DND-41 (cell line): ENCODE measurements around the gene SRGN.

Source experiments
- ATAC-seq: fragments of 200-7000 bp; cut with Tn5 transposase; 3 replicates; pipeline ENCODE4 v1.9.1; 2021; ENCODE audit warnings: low read depth; ENCODE audit not compliant: insufficient read depth
- DNase-seq: peaks from one replicate; pipeline ENCODE4 v3.0.0-alpha.2; 2020
- H2AFZ ChIP-seq: 2 replicates; pipeline ENCODE4 v1.6.0; 2012; ENCODE audit warnings: low read depth, low read length
- H3K27ac ChIP-seq: 2 replicates; pipeline ENCODE4 v1.5.1; 2012; ENCODE audit warnings: low read length, inconsistent platforms
- H3K27me3 ChIP-seq: fragments of 200-600 bp; sonication (generic); 2 replicates; pipeline ENCODE4 v1.6.0; 2012; ENCODE audit warnings: low read length, mild to moderate bottlenecking, inconsistent platforms; ENCODE audit not compliant: insufficient read depth, poor library complexity
- H3K36me3 ChIP-seq: 2 replicates; pipeline ENCODE4 v1.5.1; 2012; ENCODE audit warnings: low read length, inconsistent platforms; ENCODE audit not compliant: insufficient read depth
- H3K4me1 ChIP-seq: 2 replicates; pipeline ENCODE4 v1.5.1; 2012; ENCODE audit warnings: mild to moderate bottlenecking, low read length; ENCODE audit not compliant: insufficient read depth
- H3K4me2 ChIP-seq: 2 replicates; pipeline ENCODE4 v1.6.0; 2012; ENCODE audit warnings: mild to moderate bottlenecking, moderate library complexity, low read length, inconsistent platforms; ENCODE audit not compliant: insufficient read depth
- H3K4me3 ChIP-seq, 2 experiments: fragments of 200-600 bp in 1 of 2; shearing (Covaris generic) in 1 of 2; 2 replicates each; pipeline ENCODE4 v1.5.1; 2012 to 2016; ENCODE audit warnings: inconsistent platforms in 2 of 2, low read length in 2 of 2, mild to moderate bottlenecking in 2 of 2, low read depth in 1 of 2, moderate library complexity in 1 of 2
- H3K79me2 ChIP-seq: 2 replicates; pipeline ENCODE4 v1.6.0; 2012; ENCODE audit warnings: low read length, inconsistent platforms; ENCODE audit not compliant: insufficient read depth
- H3K9ac ChIP-seq: 2 replicates; pipeline ENCODE4 v1.6.0; 2012; ENCODE audit warnings: low read depth, mild to moderate bottlenecking, inconsistent platforms, low read length, moderate library complexity
- H3K9me3 ChIP-seq: 2 replicates; pipeline ENCODE4 v1.5.1; 2012; ENCODE audit warnings: low read length, moderate library complexity, mild to moderate bottlenecking, inconsistent platforms; ENCODE audit not compliant: insufficient read depth, severe bottlenecking
- H4K20me1 ChIP-seq: 2 replicates; pipeline ENCODE4 v1.6.0; 2012; ENCODE audit warnings: low read length; ENCODE audit not compliant: insufficient read depth
- CTCF ChIP-seq: IDR thresholded peaks from 2 replicates; pipeline ENCODE4 v1.5.1; 2012; ENCODE audit warnings: borderline replicate concordance, low read length, moderate library complexity, mild to moderate bottlenecking; ENCODE audit not compliant: poor library complexity, severe bottlenecking; ENCODE audit errors: extremely low read depth
- EZH2 ChIP-seq: IDR thresholded peaks from 3 replicates; pipeline ENCODE4 v1.6.1; 2012; ENCODE audit warnings: borderline replicate concordance, low read depth, mild to moderate bottlenecking, moderate library complexity, low read length, inconsistent platforms; ENCODE audit not compliant: severe bottlenecking

SRGN gene

GRCh38 chr10:69100136-69100872 is 12.4 kb downstream of the SRGN start:
- ATAC-seq (no peak), DNase-seq (no peak)
- Histone ChIP-seq H3K4me3 (no peak overlapping the region), H3K79me2 (no peaks in the 10 kb centered on the region), H3K36me3 (no peaks in the 10 kb centered on the region), H3K9me3 (no peaks in the 10 kb centered on the region), H2AFZ (no peak overlapping the region), H3K4me2 (no peak overlapping the region), H3K27me3 (no peaks in the 10 kb centered on the region), H4K20me1 (no peaks in the 10 kb centered on the region), H3K9ac (no peak overlapping the region), H3K4me1 (no peaks in the 10 kb centered on the region), H3K27ac (no peak overlapping the region)
- TF ChIP-seq EZH2 (no peak), CTCF (no peak)

- Histone ChIP-seq H3K27me3 (no peaks in the 10 kb centered on the region), H4K20me1 (no peaks in the 10 kb centered on the region), H3K4me1 (no peaks in the 10 kb centered on the region), H3K4me2 (no peak overlapping the region), H2AFZ (no peak overlapping the region), H3K9me3 (no peaks in the 10 kb centered on the region), H3K79me2 (no peaks in the 10 kb centered on the region), H3K4me3 (no peak overlapping the region), H3K36me3 (no peaks in the 10 kb centered on the region), H3K9ac (no peak overlapping the region), H3K27ac (no peak overlapping the region)
- ATAC-seq (no peak), DNase-seq (no peak)
- TF ChIP-seq CTCF = no peak
- TF ChIP-seq EZH2 = no peak
Measured at GRCh38 chr10:69101451-69102095, 13.7 kb downstream of the SRGN start.

GRCh38 chr10:69102440-69102839 is 14.5 kb downstream of the SRGN start:
- no peak overlapping the region for H2AFZ ChIP-seq
- H3K36me3 ChIP-seq = no peaks in the 10 kb centered on the region
- no peaks in the 10 kb centered on the region for H3K4me1 ChIP-seq
- TF ChIP-seq EZH2 (no peak), CTCF (no peak)
- ATAC-seq (no peak), DNase-seq (no peak)
- H3K9ac ChIP-seq = no peak overlapping the region
- no peaks in the 10 kb centered on the region for H4K20me1 ChIP-seq
- H3K9me3 ChIP-seq = no peaks in the 10 kb centered on the region
- no peak overlapping the region for H3K4me2 ChIP-seq
- no peak overlapping the region for H3K27ac ChIP-seq
- H3K27me3 ChIP-seq = no peaks in the 10 kb centered on the region
- H3K4me3 ChIP-seq = no peak overlapping the region
- no peaks in the 10 kb centered on the region for H3K79me2 ChIP-seq
